Stimulated activated CD8-positive, alpha-beta memory T cell treated with anti-CD3 and anti-CD28 coated beads, Interleukin-15, amount 100 ng/mL, for 1 hour (primary cell): ENCODE measurements around the gene FMOD.
"Not testable (repeated sequence)": the region's sequence is repeated elsewhere in the genome, so short reads cannot be mapped to it uniquely, and the experiment has no call there.

Experiments used
- DNase-seq: peaks from one replicate; pipeline ENCODE4 v3.0.0-alpha.2; 2020; ENCODE audit warnings: low read depth

Gene FMOD

GRCh38 chr1:203305809-203306088 lies 45.2 kb downstream of the FMOD start:
- no peak for DNase-seq

GRCh38 chr1:203304919-203305808 lies 45.8 kb downstream of the FMOD start, which contains the start of gene BTG2:
Gene BTG2 (plus strand): TSS chr1:203305519. CDS start chr1:203305607, 88 bp downstream.
- peak; percentile 78 for DNase-seq

- no peak for DNase-seq
These were observed 46.5 kb downstream of the FMOD start for GRCh38 chr1:203304391-203304918.

GRCh38 chr1:203302894-203303293 lies 48.0 kb downstream of the FMOD start:
- no peak for DNase-seq

GRCh38 chr1:203302456-203302855 lies 48.5 kb downstream of the FMOD start:
- no peak for DNase-seq

GRCh38 chr1:203301331-203301668 lies 49.6 kb downstream of the FMOD start:
- no peak for DNase-seq

GRCh38 chr1:203300441-203301330 lies 50.2 kb downstream of the FMOD start:
- DNase-seq: no peak

GRCh38 chr1:203299719-203300429 lies 51.0 kb downstream of the FMOD start:
- not testable (repeated sequence) for DNase-seq

GRCh38 chr1:203299169-203299568 lies 51.8 kb downstream of the FMOD start:
- DNase-seq: no peak

GRCh38 chr1:203296460-203297073 lies 54.4 kb downstream of the FMOD start:
- DNase-seq: no peak

GRCh38 chr1:203295796-203296195 lies 55.1 kb downstream of the FMOD start:
- no peak for DNase-seq

- DNase-seq: no peak
These were observed 59.5 kb downstream of the FMOD start for GRCh38 chr1:203291201-203292096.
